Central memory CD8-positive, alpha-beta T cell (primary cell): ENCODE data around the gene FSTL4.
A peak's percentile ranks its signal among the peaks of the same experiment; 100 is the strongest.

Source experiments
- ATAC-seq: fragments of 150-1000 bp; cut with Tn5 transposase; replicated peaks from 2 replicates; pipeline ENCODE4 v1.10.0; 2022; ENCODE audit warnings: mild to moderate bottlenecking, moderate FRiP score, moderate number of reproducible peaks; ENCODE audit not compliant: poor library complexity, severe bottlenecking; ENCODE audit errors: extremely low read depth
- DNase-seq, 2 donors: peaks; one replicate each; pipeline ENCODE4 v3.0.0; 2021; ENCODE audit warnings: low spot score in 2 of 2
- H3K27ac Mint-ChIP-seq: one replicate; pipeline ENCODE4 v1.8.0; 2022; ENCODE audit warnings: low read depth, mild to moderate bottlenecking, moderate library complexity, mixed read lengths
- H3K27me3 Mint-ChIP-seq: one replicate; pipeline ENCODE4 v1.8.0; 2022; ENCODE audit warnings: mixed read lengths
- H3K36me3 Mint-ChIP-seq: one replicate; pipeline ENCODE4 v1.8.0; 2022; ENCODE audit warnings: mild to moderate bottlenecking, moderate library complexity, mixed read lengths; ENCODE audit not compliant: insufficient read depth
- H3K4me1 Mint-ChIP-seq: one replicate; pipeline ENCODE4 v1.8.0; 2022; ENCODE audit warnings: mixed read lengths
- H3K4me3 Mint-ChIP-seq: one replicate; pipeline ENCODE4 v1.8.0; 2022; ENCODE audit warnings: mild to moderate bottlenecking, moderate library complexity, mixed read lengths
- H3K9me3 Mint-ChIP-seq: one replicate; pipeline ENCODE4 v1.8.0; 2022; ENCODE audit warnings: mixed read lengths

FSTL4 gene

GRCh38 chr5:133612249-133612860 is at the start of gene FSTL4:
FSTL4 (minus strand) TSS chr5:133612541.
- peaks cover 74% of the 10 kb centered on the region for H3K27me3 Mint-ChIP-seq
- H3K4me1 Mint-ChIP-seq, result peaks cover 7% of the 10 kb centered on the region
- H3K36me3 Mint-ChIP-seq, result no peaks in the 10 kb centered on the region
- no peak for ATAC-seq
- no peaks in the 10 kb centered on the region for H3K9me3 Mint-ChIP-seq
- no peak for DNase-seq
- no peak within 1 kb of the TSS for H3K27ac Mint-ChIP-seq
- H3K4me3 Mint-ChIP-seq, result peak within 1 kb of the TSS; percentile 76

GRCh38 chr5:133661389-133661788 is 49.0 kb upstream of the FSTL4 start:
- H3K27me3 Mint-ChIP-seq, result peaks cover 21% of the 10 kb centered on the region
- no peaks in the 10 kb centered on the region for H3K4me1 Mint-ChIP-seq
- ATAC-seq, result no peak
- H3K4me3 Mint-ChIP-seq, result no peak overlapping the region
- H3K9me3 Mint-ChIP-seq, result no peaks in the 10 kb centered on the region
- DNase-seq, result no peak
- no peaks in the 10 kb centered on the region for H3K36me3 Mint-ChIP-seq
- H3K27ac Mint-ChIP-seq, result no peak overlapping the region

DNA sequence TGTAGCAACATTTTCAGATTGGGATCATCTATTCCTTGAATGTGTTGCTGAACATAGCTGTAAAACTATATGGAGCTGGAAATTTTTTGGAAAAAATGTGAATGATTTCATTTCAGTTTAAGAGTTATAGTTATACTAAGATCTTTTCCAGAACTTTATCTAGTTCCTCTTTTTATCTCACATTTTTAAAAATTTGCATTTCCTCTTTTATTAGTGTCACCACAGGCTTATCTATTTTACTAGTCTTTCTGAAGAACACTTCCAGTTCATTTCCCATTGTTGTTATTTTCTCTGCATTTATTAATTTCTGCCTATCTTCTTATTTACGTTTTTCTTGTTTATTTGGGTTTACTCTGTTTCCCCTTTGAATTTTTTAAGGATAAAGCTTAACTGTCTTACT is 46.0 kb upstream of the FSTL4 start:
- Mint-ChIP-seq H3K4me3 (no peak overlapping the region), H3K27me3 (peaks cover 10% of the 10 kb centered on the region), H3K4me1 (no peaks in the 10 kb centered on the region), H3K27ac (no peak overlapping the region), H3K36me3 (no peaks in the 10 kb centered on the region), H3K9me3 (no peaks in the 10 kb centered on the region)
- no peak for ATAC-seq
- DNase-seq, result no peak

GRCh38 chr5:133657036-133657435 is 44.7 kb upstream of the FSTL4 start:
- H3K4me3 Mint-ChIP-seq, result no peak overlapping the region
- no peaks in the 10 kb centered on the region for H3K27me3 Mint-ChIP-seq
- H3K27ac Mint-ChIP-seq, result no peak overlapping the region
- no peak for DNase-seq
- no peak for ATAC-seq
- no peaks in the 10 kb centered on the region for H3K9me3 Mint-ChIP-seq
- no peaks in the 10 kb centered on the region for H3K36me3 Mint-ChIP-seq
- no peaks in the 10 kb centered on the region for H3K4me1 Mint-ChIP-seq

DNA sequence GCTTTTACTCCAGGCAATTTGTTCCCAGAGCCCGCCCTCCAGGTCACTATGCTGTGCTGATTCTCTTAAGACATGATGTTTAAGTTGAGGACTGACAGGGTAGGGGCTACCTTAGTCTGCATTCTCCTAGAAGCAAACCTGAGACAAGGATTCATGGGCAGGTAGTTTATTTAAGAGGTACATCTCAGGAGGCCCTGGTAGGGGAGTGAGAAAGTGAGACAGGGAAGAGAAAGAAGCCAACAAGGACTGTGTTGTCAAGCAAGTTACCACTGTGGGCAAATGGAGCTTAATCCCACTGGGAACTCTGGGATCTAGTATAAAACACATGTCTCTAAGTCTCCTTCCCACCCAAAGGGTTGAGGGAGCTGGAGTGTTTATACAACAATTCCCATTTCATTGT is 43.6 kb upstream of the FSTL4 start:
- ATAC-seq, result no peak

DNA sequence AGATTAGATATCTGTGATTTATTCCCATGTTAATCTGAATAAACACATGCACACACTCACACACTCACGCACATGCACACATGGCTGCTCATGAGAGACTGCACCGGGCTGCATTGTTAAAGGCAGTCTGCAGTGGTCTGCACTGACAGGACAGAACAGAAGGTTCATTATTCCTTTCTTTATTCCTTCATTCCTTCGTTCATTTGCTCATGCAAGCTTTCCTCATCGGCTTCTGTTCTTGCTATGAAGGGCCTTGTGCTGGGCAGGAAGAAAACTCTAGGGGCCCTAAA is 41.4 kb upstream of the FSTL4 start:
- DNase-seq, result no peak
- H3K27ac Mint-ChIP-seq, result no peak overlapping the region
- no peaks in the 10 kb centered on the region for H3K36me3 Mint-ChIP-seq
- no peak overlapping the region for H3K4me3 Mint-ChIP-seq
- peaks cover 8% of the 10 kb centered on the region for H3K27me3 Mint-ChIP-seq
- no peaks in the 10 kb centered on the region for H3K4me1 Mint-ChIP-seq
- no peaks in the 10 kb centered on the region for H3K9me3 Mint-ChIP-seq
- no peak for ATAC-seq

More for the DNA sequence above, 43.6 kb upstream of the FSTL4 start:
- H3K4me1 Mint-ChIP-seq, result no peaks in the 10 kb centered on the region
- no peaks in the 10 kb centered on the region for H3K9me3 Mint-ChIP-seq
- DNase-seq, result no peak
- no peak overlapping the region for H3K27ac Mint-ChIP-seq
- no peaks in the 10 kb centered on the region for H3K36me3 Mint-ChIP-seq
- no peaks in the 10 kb centered on the region for H3K27me3 Mint-ChIP-seq
- no peak overlapping the region for H3K4me3 Mint-ChIP-seq

- Mint-ChIP-seq H3K27me3 (peaks cover 13% of the 10 kb centered on the region), H3K4me3 (no peak overlapping the region), H3K4me1 (no peaks in the 10 kb centered on the region), H3K9me3 (no peaks in the 10 kb centered on the region), H3K27ac (no peak overlapping the region), H3K36me3 (no peaks in the 10 kb centered on the region)
- ATAC-seq (no peak), DNase-seq (no peak)
Measured at GRCh38 chr5:133652951-133653759, 40.8 kb upstream of the FSTL4 start.

- H3K27ac Mint-ChIP-seq, result no peak overlapping the region
- DNase-seq, result no peak
- no peak overlapping the region for H3K4me3 Mint-ChIP-seq
- ATAC-seq, result no peak
- peaks cover 55% of the 10 kb centered on the region for H3K27me3 Mint-ChIP-seq
- H3K9me3 Mint-ChIP-seq, result no peaks in the 10 kb centered on the region
- no peaks in the 10 kb centered on the region for H3K4me1 Mint-ChIP-seq
- H3K36me3 Mint-ChIP-seq, result no peaks in the 10 kb centered on the region
Measured at GRCh38 chr5:133644000-133644865, 31.9 kb upstream of the FSTL4 start.

DNA sequence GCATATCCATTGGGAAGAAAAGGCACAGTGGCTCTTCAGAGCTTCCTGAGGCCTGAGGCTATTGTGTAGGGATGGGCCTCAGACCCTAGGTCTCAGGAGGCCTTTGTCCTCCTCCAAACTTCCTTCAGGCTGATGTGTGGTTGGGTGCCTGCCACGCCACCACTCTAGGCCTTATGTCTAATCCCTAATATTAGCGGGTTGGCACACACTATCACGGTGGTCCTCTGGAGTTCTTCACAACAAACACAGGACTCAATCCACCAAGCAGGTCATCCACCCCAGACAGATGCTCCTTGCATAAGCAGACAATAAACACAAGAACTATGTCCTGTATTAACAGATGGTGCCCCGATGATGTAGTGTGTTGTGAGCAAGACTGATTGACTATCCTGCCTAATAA is 31.0 kb upstream of the FSTL4 start:
- Mint-ChIP-seq H3K4me3 (no peak overlapping the region), H3K4me1 (no peaks in the 10 kb centered on the region), H3K36me3 (no peaks in the 10 kb centered on the region), H3K27me3 (peaks cover 55% of the 10 kb centered on the region), H3K27ac (no peak overlapping the region), H3K9me3 (no peaks in the 10 kb centered on the region)
- DNase-seq, result no peak
- ATAC-seq, result no peak

DNA sequence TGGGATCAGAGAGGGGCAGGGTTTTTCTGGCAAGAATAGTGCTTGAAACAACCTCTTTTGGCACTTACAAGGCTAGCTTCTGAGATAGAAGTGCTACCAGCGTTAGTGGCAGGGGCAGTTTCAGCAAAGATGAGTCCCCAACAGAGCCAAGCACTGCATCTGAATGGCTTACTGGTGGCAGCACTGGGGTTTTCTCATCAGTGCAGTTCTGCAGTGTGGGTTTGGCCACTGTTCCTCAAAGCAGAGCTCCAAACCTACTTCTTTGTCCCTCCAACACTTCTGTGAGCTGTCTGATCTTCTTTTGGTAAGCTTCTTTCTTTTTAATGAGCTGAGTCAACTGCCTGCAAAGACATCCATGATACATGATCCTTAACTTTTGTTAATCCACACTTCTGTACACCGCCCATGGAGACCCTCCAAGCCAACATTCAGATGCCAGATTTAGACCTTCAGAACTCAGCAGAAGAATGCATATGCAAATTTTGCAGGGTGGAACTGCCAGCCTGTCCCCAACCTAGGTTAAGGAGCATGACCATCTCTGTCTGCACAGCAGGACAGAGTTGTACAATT is 29.9 kb upstream of the FSTL4 start:
- no peak for ATAC-seq
- H3K4me3 Mint-ChIP-seq, result no peak overlapping the region
- no peak overlapping the region for H3K27ac Mint-ChIP-seq
- DNase-seq, result no peak
- no peaks in the 10 kb centered on the region for H3K36me3 Mint-ChIP-seq
- no peaks in the 10 kb centered on the region for H3K9me3 Mint-ChIP-seq
- H3K4me1 Mint-ChIP-seq, result no peaks in the 10 kb centered on the region
- peaks cover 64% of the 10 kb centered on the region for H3K27me3 Mint-ChIP-seq

DNA sequence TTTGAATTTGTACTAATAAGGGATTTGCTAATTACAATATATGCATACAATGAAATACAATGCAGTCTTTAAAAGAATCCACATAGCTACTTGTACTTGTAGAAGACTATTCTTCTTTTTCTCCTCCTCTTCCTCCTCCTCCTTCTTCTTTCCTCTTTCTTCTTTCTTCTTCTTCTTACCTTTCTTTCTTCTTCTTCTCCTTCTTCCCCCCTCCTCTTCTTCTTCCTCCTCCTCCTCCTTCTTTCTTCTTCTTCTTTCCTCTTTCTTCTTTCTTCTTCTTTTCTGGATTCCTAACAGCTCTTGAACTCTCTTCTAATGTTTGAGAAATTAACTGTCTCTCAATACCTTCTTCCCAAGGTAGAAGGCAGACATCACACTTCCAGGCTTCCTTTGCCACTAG is 29.3 kb upstream of the FSTL4 start:
- Mint-ChIP-seq H3K27me3 (peaks cover 62% of the 10 kb centered on the region), H3K27ac (no peak overlapping the region), H3K36me3 (no peaks in the 10 kb centered on the region), H3K4me3 (no peak overlapping the region), H3K4me1 (no peaks in the 10 kb centered on the region), H3K9me3 (no peaks in the 10 kb centered on the region)
- ATAC-seq, result no peak
- DNase-seq, result no peak

DNA sequence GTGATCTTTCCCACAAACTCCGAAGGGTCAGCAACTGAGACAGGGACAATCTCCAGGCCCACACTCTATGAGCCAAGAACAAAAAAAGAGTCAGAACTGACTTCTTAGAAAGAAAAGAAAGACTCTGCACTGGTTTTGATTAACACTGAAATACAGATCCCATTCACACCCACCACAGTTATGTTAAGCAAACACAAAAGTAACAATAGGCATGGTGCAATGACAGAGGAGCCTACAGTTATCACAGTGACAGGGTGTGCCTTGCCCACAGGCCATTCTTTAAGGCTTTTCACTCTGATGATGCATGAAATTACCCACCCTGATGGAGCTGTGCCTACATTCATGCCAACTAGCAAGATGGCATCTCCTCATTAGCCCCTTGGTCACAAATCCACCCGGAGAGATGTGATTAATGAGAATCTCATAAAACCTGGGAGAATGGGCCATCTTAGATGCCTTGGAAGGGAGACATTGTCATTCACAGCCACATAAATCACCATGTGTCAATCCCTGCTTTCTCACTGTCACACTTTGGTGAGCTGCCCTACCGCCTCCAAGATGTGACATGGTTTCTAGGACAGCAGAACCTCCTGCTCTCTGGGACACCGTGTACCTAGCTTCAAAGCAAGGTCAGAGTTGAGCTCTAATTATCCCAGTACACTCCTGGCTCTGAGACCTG is 27.6 kb upstream of the FSTL4 start:
- no peak for DNase-seq
- Mint-ChIP-seq H3K27ac (no peak overlapping the region), H3K36me3 (no peaks in the 10 kb centered on the region), H3K4me3 (no peak overlapping the region), H3K4me1 (no peaks in the 10 kb centered on the region), H3K9me3 (no peaks in the 10 kb centered on the region), H3K27me3 (peaks cover 52% of the 10 kb centered on the region)
- ATAC-seq, result no peak
